HG02798 (cell line): ENCODE results near the gene TMEM33.
"Not testable (repeated sequence)": the region's sequence is repeated elsewhere in the genome, so short reads cannot be mapped to it uniquely, and the experiment has no call there.

ENCODE experiments used
- ATAC-seq: cut with Tn5 transposase; IDR thresholded peaks from one replicate; pipeline ENCODE4 v1.9.1; 2021; ENCODE audit warnings: mild to moderate bottlenecking; ENCODE audit not compliant: unreplicated experiment, poor library complexity

The TMEM33 gene

GRCh38 chr4:41934901-41935651 is at the start of gene TMEM33:
TSS of gene TMEM33 (plus strand) at chr4:41935429. CDS start at chr4:41935485, 56 bp downstream.
- ATAC-seq, result peak; percentile 91

GRCh38 chr4:41885456-41885855 is 49.8 kb upstream of the TMEM33 start:
- no peak for ATAC-seq

- ATAC-seq, result no peak
Measured at GRCh38 chr4:41887277-41887676, 48.0 kb upstream of the TMEM33 start.

- ATAC-seq, result no peak
Measured at GRCh38 chr4:41887821-41888686, 47.2 kb upstream of the TMEM33 start.

GRCh38 chr4:41888687-41889074 is 46.5 kb upstream of the TMEM33 start:
- no peak for ATAC-seq

- no peak for ATAC-seq
Measured at GRCh38 chr4:41889317-41889716, 45.9 kb upstream of the TMEM33 start.

- no peak for ATAC-seq
Measured at GRCh38 chr4:41890085-41890484, 45.1 kb upstream of the TMEM33 start.

GRCh38 chr4:41896648-41897047 is 38.6 kb upstream of the TMEM33 start:
- ATAC-seq, result no peak

- no peak for ATAC-seq
Measured at GRCh38 chr4:41897698-41898097, 37.5 kb upstream of the TMEM33 start.

GRCh38 chr4:41909136-41909535 is 26.1 kb upstream of the TMEM33 start:
- ATAC-seq, result not testable (repeated sequence)

- no peak for ATAC-seq
Measured at GRCh38 chr4:41912546-41912945, 22.7 kb upstream of the TMEM33 start.

GRCh38 chr4:41913509-41913908 is 21.7 kb upstream of the TMEM33 start:
- no peak for ATAC-seq

GRCh38 chr4:41918278-41918677 is 17.0 kb upstream of the TMEM33 start:
- no peak for ATAC-seq

GRCh38 chr4:41920416-41920815 is 14.8 kb upstream of the TMEM33 start:
- not testable (repeated sequence) for ATAC-seq

GRCh38 chr4:41921476-41921875 is 13.8 kb upstream of the TMEM33 start:
- ATAC-seq, result no peak

- ATAC-seq, result no peak
Measured at GRCh38 chr4:41927796-41928499, 7.3 kb upstream of the TMEM33 start.

GRCh38 chr4:41930139-41930831 is 4.9 kb upstream of the TMEM33 start:
- no peak for ATAC-seq

- ATAC-seq, result no peak
Measured at GRCh38 chr4:41932988-41933387, 2.2 kb upstream of the TMEM33 start.

GRCh38 chr4:41933997-41934503 is 1.2 kb upstream of the TMEM33 start:
- ATAC-seq, result no peak

- no peak for ATAC-seq
Measured at GRCh38 chr4:41934514-41934900, 722 bp upstream of the TMEM33 start.
